HG02840 (cell line): ENCODE data around the gene L3MBTL4.
"Not testable (repeated sequence)": the region's sequence is repeated elsewhere in the genome, so short reads cannot be mapped to it uniquely, and the experiment has no call there.

Source experiments
- ATAC-seq: cut with Tn5 transposase; IDR thresholded peaks from one replicate; pipeline ENCODE4 v1.9.1; 2021; ENCODE audit warnings: mild to moderate bottlenecking, moderate library complexity, moderate number of reproducible peaks; ENCODE audit not compliant: unreplicated experiment, low FRiP score

L3MBTL4 gene

DNA sequence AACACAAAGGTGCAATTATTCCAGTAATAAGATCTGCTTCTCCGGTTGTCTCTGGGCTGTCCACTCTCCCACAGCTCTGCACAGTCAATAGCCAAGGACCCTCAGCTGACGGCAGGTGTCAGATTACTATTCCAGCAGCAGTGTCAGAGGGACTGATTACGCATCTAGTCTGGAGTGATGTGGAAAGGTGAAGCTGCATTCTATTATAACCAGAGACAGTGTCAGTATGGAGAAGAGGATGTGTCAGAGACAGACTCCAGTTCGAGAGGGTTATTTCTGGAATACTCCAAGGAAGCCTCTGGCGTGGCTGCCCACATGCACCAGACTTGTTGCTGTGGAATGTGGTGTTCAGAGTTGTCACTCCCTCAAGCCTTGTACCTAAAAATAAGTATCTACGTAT lies 355.8 kb downstream of the L3MBTL4 start:
- ATAC-seq = no peak

DNA sequence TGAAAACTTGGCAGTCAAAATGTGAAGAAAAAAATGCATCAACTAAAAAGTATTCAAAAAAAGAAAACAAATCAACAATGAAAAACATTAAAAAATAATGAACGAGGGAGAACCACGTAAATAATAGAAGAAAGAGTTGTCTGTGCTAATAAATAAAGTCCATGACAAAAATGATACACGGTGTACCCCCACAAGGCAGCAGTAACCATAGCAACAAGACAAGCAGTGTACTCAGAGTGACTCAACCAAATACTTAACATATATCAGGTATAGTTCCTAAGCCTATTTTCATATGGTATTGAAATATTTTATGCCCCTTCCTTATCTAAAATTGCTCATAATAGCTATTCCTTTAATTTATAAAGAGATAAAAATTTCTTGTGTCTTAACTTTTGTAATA lies 357.1 kb downstream of the L3MBTL4 start:
- no peak for ATAC-seq

DNA sequence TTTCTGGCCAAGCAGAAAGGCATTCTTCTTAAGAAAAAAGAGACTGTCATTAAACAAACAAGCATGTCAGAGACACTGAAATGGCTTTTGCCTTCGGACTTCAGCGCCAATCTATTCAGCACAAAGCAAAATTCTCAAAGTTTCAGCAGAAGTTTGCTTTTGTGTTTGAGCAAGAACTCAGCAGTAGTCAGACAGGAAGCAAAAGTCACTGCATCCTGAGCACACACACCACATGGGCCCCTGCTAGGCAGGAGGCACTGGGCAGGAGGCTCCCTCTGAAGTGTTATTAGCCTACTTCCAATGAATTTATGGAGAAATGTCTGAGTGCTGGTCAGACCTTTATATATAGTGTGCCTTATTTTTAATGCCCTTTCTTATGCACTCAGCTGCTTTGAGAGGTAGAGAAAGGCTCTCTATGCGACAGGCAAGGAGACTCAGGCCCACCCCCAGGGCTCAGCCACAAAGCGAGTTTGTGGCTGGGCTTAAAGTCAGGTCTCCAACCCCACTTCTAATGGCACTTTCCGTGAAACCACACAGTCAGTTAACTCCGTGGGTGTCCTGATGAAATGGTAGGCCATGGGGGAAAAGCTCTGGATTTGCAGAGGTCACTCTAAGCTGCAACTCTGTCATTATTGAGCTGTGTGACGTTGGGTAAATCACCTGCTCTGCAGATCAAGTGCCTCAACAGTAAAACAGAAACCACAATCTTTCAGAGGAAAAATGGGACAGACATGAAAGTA lies 358.4 kb downstream of the L3MBTL4 start:
- no peak for ATAC-seq

DNA sequence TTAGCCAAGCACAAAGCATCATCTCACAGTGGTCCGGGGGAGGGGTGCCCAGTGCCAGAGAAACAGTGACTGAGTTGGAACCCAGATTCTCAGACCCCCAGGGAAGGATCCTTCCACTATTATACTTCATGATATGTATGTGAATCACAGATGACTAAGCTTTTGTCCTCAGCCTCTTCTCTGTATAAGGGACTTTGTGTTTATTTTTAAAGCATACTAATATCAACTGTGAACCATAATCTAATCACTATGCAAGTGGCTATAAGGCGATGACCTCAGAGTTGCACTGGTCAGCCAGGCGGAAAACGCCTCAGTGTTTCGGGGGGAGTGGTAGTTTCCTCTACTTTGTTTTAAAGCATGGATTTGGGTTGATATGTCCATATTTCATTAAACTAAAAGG lies 359.0 kb downstream of the L3MBTL4 start:
- no peak for ATAC-seq

DNA sequence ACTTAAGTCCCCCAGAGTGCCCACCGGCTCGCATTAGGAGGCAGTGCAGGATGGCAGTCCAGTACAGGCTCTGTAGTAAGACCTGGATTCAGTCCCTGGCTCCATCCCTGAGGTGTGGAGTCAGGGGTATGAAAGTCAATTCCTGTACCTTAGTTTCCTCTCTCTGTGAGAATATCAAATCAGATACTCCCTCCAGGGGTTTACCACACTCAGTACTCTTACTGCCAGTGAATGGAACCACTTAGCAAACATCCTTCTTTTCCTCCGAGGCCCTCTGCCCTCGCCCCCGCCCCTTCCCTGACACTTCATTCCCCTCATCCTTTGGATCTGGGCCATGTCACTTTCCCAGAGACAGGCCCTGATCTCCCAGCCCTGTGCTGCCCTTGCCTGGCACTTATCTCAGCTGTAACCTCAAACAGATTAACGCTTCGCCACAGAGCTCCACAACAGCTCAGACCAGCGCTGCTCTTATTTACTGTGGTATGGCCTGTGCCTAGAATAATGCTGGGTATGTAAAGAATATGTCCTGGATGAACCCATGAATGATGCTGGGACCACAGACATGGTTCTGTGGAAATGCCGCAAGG lies 360.4 kb downstream of the L3MBTL4 start:
- no peak for ATAC-seq

DNA sequence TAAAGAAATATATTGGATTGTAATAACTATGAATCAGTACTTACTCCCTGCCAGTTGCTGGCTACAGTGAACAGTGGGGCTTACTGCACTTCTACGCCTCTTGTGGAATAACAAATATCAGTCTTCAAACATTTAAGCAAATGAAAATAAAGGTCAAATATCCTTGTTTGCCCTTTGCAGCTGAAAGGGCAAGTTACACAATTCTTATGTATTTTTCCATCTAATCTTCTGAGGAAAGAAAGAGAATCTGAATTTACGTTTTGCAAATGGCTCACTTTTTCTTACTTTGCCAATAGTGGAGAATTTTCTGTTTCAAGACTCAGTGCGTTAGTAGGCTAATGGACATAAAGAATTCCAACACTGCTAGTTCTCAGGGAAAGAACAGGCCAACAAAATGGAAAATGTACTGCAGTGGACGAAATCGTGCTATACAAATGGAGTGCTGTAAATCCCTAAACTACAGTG lies 362.2 kb downstream of the L3MBTL4 start:
- no peak for ATAC-seq

DNA sequence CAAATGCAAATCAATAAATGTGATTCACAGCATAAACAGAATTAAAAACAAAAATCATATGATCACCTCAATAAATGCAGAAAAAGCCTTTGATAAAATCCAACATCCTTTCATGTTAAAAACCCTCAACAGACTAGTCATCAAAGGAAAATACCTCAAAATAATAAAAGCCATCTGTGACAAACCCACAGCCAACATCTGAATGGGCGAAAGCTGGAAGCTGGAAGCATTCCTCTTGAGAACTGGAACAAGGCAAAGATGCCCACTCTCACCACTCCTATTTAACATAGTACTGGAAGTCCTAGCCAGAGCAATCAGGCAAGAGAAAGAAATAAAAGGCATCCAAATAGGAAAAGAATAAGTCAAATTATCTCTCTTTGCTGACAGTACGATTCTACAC lies 367.1 kb downstream of the L3MBTL4 start:
- ATAC-seq = not testable (repeated sequence)

DNA sequence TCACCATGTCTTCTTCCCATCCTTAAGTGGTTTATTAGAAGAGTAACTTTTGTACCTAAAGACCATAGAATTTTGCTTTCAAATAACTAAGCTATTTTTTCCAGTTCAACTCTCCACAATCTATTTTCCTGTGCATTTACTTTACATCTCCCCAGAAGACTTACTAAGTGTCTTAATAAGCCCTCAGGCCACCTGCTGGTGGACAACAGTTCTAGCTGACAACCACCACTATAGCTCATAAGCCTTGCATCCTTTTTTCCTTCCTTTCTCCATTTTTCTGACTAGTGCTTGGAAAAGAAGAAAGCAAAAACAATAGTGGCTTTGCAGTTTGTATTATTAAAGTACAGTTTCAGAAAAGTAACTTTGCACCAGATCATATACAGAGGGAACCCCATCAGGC lies 369.9 kb downstream of the L3MBTL4 start:
- no peak for ATAC-seq

DNA sequence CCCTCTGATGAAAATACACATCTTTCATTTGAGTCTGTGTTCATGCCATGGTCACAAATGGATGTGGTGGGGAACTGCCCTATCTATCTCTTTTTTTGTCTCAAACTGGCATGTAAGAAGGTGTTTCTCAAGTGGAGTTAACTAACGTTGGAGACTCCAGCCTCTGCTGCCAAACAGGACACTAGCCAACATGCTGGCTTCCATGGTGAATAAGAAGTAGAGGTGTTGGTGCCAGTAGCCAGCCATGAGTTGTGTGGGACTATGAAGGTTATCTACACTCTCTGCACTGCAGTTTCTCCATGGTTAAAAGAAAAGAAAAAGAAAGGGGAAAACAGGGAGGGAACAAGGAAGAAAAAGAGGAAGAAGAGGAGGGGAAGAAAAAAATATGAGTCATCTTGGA lies 370.4 kb downstream of the L3MBTL4 start:
- ATAC-seq = no peak

DNA sequence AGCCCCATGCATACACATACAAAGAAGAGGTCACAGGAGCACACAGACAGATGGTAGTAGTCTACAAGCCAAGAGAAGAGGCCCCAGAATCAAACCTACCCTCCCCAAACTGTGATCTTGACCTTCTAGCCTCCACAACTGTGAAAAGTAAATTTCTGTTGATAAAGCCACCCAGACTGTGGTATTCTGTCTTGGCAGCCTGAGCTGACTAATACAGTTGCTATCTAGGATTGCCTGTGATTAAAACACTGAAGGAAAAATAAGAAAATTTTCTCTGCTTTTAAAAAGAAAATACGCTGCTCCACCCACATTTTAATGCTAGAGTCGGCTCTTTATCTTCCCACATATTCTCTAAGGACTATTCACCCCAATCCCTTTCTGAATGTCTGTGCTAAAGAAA lies 375.7 kb downstream of the L3MBTL4 start:
- ATAC-seq = no peak

DNA sequence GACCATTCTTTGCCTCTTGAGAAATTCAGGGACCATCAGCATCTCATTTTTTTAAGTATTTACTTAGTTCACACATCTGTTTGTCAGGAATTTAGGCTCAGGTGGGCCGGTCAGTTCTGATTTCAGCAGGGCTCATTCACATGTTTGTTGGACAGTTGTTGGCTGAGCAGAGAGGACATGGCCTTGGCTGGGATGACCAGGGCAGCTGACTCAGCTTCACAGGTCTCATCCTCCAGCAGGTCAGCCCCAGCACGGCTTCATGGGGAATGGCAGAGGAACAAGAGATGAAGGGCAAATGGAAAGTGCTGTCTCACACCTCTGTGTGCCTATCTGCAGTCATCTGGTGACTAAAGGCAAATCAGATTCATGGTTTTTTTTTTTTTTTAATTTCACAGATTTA lies 383.3 kb downstream of the L3MBTL4 start:
- ATAC-seq = no peak

DNA sequence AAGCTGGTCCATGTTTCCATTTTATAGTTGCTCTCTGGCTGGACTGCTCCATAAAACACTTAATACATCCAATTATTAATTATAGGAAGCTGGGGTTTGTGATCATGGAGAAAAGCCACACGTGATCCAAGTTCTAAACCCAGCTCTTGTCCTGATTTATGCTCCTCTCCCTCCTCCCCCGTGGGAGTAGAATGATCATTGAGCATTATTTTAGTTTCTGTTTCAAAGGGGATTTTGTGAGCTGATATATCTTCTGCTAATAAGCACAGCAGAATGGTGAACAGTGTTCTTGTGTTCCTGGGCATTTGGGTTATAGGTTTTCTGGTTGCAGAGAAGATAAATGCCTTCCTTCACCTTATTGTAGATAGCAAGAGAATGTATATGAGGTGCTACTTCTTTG lies 383.7 kb downstream of the L3MBTL4 start:
- ATAC-seq = no peak

DNA sequence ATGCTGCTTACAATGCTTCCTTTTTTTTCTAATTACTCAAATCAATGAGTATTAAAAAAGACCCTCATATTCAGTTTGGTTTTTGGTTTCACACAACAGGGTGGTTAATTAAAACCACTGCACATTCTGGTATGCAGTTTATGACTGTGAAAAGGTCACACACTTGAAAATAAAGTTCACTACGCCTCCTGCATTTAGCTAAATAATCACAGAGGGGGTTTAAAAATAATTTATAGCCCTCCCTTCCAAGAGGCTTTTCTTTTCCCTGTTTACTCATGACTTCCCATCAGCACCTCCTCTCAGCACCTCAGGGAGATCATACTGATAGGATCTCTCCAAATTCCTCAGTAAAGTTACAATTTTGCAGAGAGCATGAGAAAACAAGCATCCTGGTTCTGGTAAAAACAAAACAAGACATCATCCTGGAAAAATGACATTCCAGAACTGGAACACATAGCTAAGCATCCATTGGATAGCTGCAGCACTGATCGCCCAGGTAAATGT lies 389.9 kb downstream of the L3MBTL4 start:
- ATAC-seq = no peak

DNA sequence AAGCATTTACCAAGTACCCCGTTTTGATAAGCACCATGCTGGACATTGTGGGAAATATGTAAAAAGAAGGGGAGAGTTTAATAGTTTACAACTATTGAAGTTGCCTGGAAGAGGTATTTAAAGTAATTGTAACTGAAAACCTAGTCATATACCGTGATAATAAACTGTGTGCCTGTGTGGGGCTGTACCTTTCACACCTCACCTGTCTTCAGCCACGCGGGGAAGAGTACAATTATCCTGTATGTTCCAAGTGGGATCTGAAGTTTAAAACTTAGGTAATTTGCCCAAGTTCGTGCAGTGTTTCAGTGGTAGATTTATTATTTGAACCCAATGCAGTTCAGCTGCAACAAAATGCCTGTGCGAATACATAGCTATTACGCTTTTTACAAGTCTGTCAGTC lies 391.2 kb downstream of the L3MBTL4 start:
- ATAC-seq = no peak

DNA sequence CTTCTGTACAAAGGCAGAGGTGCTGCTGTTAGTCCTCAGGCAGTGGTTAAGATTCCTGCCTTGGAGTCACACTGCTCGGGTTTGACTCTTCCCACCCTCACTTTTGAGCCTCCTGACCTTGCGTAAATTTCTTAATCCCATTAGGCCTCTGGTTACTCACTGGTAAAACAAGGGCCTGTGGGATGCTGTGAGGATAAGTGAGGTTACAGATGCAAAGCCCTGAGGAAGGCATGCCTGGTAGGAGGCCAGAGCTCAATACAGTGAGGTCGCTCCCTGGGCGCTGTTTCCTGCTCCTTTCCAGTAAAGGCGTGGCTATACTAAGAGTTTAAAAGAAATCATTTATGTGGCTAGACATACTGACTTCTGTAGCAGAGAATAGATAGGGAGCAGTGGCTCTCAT lies 391.9 kb downstream of the L3MBTL4 start:
- ATAC-seq = no peak

DNA sequence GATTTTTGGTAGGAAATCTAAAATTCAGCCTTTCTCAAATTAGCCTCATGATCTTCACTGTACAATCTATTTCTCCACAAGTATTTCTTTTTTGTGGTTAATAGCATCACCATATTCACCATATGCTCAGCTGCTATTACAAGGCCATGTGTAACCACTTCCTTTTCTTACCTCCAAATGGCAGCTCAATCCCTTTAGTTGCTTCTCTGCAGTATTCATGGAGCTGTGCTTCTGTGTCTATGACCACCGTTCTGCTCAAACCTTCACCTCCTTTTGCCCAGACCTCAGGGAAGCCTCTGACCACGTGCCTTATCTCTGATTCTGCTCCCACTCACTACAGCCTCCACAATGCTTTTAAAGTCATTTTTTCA lies 392.7 kb downstream of the L3MBTL4 start:
- no peak for ATAC-seq

DNA sequence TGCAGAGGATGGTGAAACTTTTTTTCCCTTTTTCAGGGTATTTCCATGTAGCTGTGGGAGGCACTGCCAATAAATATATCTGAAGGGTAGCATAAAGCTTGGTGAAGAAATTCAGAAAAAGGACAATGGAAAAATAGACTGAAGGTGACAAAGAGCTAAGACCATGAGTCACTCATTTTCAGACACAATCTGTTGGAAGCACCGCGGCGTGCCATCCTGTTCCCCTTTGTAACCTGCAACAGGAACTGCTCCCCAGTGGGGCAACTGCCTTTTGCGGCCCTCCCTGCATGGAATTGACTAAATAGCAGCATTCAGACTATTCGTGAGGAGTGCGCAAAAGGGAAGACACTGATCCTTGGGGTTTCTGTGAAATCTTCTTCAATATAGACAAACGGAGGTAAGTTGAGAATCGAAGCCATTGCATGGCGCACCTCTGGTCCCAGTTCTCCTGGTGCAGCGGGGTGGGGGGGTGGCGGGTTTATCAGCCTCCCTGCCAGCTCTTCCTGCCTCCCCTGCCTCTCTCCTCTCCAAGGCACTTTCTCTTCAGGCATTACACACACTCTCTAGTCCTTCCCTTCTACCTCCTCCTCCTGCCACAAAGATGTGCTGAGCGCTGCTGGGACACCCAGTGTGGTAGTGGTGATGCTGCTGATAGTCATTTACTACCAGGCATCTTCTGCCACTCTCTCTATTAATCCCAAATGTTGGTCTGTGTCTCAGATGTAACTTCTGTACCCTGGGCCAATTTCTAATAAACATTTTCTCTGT lies 393.2 kb downstream of the L3MBTL4 start:
- no peak for ATAC-seq

DNA sequence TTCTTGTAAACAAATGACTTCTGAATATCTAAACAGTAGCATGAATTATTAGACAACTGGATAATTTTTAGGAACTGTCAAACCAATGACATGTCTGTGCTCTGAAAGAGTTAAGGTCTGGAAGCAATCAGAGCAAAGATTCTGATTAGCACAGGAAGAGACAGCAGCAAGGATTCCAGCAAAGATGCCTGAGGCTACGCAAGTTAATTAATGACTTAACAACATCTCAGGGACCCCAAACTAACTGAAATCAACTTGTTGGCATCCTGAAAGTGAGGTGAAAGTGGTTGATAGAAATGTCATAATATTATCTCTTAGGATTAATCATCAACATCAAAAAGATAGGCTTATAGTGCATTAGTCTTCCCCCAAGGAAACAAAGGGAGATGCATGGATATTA lies 396.0 kb downstream of the L3MBTL4 start:
- no peak for ATAC-seq

DNA sequence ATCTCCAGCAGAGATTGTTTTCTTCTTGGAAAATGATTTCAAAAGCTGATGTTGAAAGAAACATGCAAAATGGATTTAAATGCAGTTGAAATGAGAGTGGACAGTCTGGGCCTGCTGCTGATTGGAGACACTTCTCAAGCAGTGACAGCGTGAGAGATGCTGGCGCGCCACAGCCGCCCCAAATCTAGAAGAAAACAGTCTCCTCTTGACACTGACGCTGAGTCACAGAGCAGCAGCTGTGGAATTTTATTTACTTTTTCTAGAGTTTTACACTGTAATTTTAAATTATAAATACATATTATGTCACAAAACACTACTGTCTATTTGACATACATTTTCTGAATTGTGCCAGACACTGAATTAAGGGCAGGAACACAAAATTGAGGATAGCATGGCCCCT lies 397.5 kb downstream of the L3MBTL4 start:
- no peak for ATAC-seq

DNA sequence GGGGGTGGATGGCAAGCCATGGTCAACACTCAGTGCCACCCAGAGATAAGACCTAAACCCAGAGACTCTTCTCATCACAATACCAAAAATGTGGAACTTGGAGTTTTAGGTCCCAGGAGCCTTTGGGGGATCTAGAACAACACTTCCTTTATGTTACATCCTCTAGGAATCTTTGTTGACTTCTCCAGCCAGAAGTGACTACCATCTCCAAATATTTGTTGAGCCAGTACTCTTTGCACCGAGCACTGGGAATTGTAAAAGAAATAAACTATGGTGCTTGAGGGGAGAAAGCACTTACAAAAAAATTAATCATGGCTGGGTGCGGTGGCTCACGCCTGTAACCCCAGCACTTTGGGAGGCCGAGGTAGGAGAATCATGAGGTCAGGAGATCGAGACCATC lies 399.3 kb downstream of the L3MBTL4 start:
- ATAC-seq = no peak

DNA sequence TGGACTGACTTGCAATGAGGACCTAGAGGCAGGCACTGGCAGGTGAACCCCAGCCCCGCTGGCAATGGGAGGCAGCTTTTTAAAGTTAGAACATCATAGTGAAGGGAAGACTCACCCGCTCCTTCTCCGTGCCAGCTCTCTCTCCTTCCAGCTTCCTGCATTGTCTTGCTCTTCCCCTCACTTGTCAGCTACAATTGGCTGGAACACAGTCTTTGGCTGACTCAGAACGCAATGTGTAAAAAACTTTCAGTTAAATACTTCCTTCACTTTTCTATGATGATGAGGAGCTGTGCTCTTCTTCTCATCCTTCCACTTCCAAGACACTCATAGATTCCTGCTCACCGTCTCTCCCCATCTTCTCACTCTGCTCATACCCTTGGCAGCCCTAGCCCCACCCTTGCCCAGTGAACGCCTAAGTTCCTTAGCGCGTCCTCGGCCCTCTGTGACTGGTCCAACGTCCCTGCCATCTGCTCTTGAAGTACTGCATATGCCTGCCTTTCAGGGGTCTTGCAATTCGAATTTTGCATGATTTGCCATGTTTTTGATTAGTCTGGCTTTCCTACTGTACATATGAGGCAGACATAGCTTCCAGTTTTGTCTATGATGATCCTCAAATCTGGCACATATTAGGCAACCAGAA lies 401.4 kb downstream of the L3MBTL4 start:
- ATAC-seq = no peak
